Thoracic aorta (tissue), 2 donors: ENCODE data around the gene STIM1. TPM values are rescaled to one million over a fixed set of nuclear protein-coding genes. Genes with fewer than 3 reads are reported as not detected.

Source experiments
- ATAC-seq: fragments of 150-250 bp; one replicate; pipeline ENCODE4 v1.8.0; 2017; ENCODE audit warnings: low read depth; ENCODE audit not compliant: insufficient number of reproducible peaks, low FRiP score
- DNase-seq: peaks from one replicate; pipeline ENCODE4 v3.0.0-alpha.2; 2020; ENCODE audit warnings: low spot score
- H3K27ac ChIP-seq, 2 donors: fragments of 200-600 bp; sonication (generic); 1 replicate in 1 of 2; 2 replicates in 1 of 2; pipeline ENCODE4 v1.5.1; 2016; ENCODE audit warnings: mild to moderate bottlenecking in 2 of 2, moderate library complexity in 2 of 2
- H3K27me3 ChIP-seq: fragments of 200-600 bp; sonication (generic); replicated peaks from 2 replicates; pipeline ENCODE4 v1.6.0; 2016; ENCODE audit warnings: mild to moderate bottlenecking; ENCODE audit not compliant: insufficient read depth
- H3K36me3 ChIP-seq: fragments of 200-600 bp; sonication (generic); one replicate; pipeline ENCODE4 v1.5.1; 2016
- H3K4me1 ChIP-seq, 2 donors: fragments of 200-600 bp; sonication (generic); 1 replicate in 1 of 2; 2 replicates in 1 of 2; pipeline versions ENCODE4 v1.5.1 to v1.6.0; 2016; ENCODE audit warnings: low read depth in 2 of 2, mild to moderate bottlenecking in 1 of 2; ENCODE audit not compliant: control insufficient read depth in 1 of 2
- H3K4me3 ChIP-seq: fragments of 200-600 bp; sonication (generic); 2 replicates; pipeline ENCODE4 v1.5.1; 2016; ENCODE audit warnings: mild to moderate bottlenecking
- H3K9me3 ChIP-seq: fragments of 200-600 bp; sonication (generic); 2 replicates; pipeline ENCODE4 v1.5.1; 2016
- total RNA-seq, 2 donors: library from RNA; depleted of rRNA; stranded (reverse); fragments of >200 nt; gene quantifications; one replicate each; pipeline versions ENCODE4 v1.1.0 to v1.2.3, GENCODE V29; 2016
- TF ChIP-seq, protein P1 (sequence below): fragments of 200-600 bp; sonication (generic); IDR thresholded peaks from one replicate; pipeline ENCODE4 v1.5.1; 2019; ENCODE audit warnings: antibody characterized with exemption

Gene STIM1
- total RNA-seq, 2 donors from 2014 or later, result 53.8 to 63.0 TPM

DNA sequence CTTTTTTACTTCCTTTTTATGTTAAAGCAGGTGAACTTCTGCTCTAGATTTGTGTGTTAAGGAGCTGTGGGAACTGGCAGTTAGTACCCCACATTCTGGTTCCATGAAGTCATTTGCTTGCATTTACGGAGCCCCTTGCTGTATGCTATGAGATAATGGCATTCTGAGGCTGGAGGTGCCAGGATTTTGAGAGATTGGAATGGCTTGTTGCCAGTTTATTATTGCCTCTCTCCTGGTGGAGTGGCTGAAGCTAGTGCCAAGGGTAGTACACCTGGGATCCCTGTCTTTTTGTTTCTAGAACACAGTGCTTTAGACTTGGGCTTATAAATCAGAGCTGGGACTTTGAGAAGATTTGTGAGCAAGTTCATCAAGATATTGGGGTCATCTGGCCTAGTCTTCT is 73.8 kb downstream of the STIM1 start:
- TF ChIP-seq, protein P1, sequence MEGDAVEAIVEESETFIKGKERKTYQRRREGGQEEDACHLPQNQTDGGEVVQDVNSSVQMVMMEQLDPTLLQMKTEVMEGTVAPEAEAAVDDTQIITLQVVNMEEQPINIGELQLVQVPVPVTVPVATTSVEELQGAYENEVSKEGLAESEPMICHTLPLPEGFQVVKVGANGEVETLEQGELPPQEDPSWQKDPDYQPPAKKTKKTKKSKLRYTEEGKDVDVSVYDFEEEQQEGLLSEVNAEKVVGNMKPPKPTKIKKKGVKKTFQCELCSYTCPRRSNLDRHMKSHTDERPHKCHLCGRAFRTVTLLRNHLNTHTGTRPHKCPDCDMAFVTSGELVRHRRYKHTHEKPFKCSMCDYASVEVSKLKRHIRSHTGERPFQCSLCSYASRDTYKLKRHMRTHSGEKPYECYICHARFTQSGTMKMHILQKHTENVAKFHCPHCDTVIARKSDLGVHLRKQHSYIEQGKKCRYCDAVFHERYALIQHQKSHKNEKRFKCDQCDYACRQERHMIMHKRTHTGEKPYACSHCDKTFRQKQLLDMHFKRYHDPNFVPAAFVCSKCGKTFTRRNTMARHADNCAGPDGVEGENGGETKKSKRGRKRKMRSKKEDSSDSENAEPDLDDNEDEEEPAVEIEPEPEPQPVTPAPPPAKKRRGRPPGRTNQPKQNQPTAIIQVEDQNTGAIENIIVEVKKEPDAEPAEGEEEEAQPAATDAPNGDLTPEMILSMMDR, result no peak
- Histone ChIP-seq H3K27me3 (no peaks in the 10 kb centered on the region), H3K27ac (no peak overlapping the region), H3K36me3 (no peaks in the 10 kb centered on the region), H3K4me1 (peaks cover 9 to 14% of the 10 kb centered on the region in 2 donors), H3K4me3 (no peak overlapping the region), H3K9me3 (no peaks in the 10 kb centered on the region)
- no peak for ATAC-seq
- no peak for DNase-seq

DNA sequence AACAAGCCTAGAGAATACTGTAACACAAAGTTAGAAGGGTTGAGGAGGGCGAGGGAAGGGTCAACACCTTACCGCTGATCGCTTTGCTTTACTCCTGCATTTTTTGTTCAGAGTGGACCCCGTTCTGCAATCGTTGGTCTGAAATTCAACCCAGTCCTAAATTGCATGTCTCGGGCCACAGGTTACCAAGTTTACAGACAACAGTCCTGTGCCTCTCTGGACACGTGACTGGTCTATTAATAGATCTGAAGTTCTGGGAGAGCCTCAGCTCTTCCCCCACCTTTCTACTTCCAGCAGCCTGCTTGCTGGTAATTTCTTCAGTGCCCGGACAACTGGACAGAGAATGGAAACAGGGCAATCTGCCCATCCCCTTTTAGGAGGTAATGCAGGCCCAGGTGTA is 74.2 kb downstream of the STIM1 start:
- Histone ChIP-seq H3K4me3 (no peak overlapping the region), H3K27ac (no peak overlapping the region), H3K4me1 (peaks cover 7 to 18% of the 10 kb centered on the region in 2 donors), H3K9me3 (no peaks in the 10 kb centered on the region), H3K27me3 (no peaks in the 10 kb centered on the region), H3K36me3 (no peaks in the 10 kb centered on the region)
- DNase-seq (no peak), ATAC-seq (no peak)
- TF ChIP-seq, protein P1, result no peak

DNA sequence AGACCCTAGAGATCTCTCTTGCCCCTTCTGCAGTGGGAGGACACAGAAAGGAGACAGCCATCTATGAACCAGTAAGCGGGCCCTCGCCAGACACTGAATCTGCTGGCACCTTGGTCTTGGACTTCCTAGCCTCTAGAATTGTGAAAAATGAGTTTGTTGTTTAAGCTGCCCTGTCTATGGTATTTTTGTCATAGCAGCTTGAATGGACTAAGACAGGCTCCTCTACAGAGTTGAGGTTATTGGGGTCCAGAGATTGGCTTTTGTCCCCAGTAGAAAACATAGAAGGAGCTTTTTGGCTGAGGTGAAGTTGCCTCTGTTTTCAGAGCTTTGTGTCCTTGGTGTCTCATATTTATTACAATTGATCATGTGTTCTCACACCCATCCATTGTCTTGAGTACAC is 77.2 kb downstream of the STIM1 start:
- no peaks in the 10 kb centered on the region for H3K36me3 ChIP-seq
- no peaks in the 10 kb centered on the region for H3K27me3 ChIP-seq
- ATAC-seq (no peak), DNase-seq (no peak)
- H3K4me3 ChIP-seq, result no peak overlapping the region
- H3K4me1 ChIP-seq, result peaks cover 6 to 30% of the 10 kb centered on the region in 2 donors
- no peaks in the 10 kb centered on the region for H3K9me3 ChIP-seq
- no peak overlapping the region for H3K27ac ChIP-seq
- TF ChIP-seq, protein P1, result no peak

DNA sequence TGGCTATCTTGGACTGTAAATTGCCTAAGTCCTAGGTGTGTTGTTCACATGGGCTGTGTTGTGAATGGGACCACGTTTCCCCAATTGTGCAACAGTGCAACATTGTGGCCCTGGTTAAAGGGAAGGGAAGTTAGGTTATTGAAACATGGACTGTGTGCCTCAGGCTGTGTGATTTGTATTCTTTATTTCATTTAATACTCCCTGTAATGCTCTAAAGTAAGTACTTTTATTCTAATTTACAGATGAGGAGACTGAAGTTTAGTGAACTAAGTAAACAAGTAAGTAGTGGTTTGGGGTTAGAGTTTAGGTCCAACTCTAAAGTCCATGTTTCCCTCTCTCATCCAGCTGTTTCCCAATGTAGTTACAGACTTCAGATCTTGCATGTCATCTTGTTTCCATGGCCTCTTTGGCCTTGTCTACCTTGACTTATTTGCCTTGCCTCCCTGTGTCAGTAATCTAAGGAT is 77.7 kb downstream of the STIM1 start:
- no peak overlapping the region for H3K27ac ChIP-seq
- no peak for DNase-seq

DNA sequence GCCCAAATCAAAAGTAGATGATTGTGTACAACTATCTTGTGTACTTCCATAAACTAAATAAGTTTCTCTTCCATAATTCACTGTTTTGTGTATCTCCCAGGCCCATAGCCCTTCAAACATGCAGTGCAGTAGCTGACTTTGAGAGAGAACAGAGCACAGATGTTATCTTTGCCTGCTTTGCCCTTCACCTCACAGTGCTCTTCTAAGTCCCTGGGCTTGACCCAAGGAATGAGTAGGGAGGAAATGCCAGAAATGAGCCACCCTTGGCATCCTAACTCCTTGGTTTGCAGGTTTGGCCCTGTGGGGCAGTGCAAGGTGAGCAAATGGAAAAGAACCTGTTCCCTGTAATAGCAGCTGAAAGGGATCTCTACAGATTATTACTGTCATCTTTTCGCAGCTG is 79.2 kb downstream of the STIM1 start:
- no peak overlapping the region for H3K4me3 ChIP-seq
- ATAC-seq (no peak), DNase-seq (no peak)
- H3K36me3 ChIP-seq, result no peaks in the 10 kb centered on the region
- no peak overlapping the region for H3K27ac ChIP-seq
- no peaks in the 10 kb centered on the region for H3K27me3 ChIP-seq
- H3K9me3 ChIP-seq, result no peaks in the 10 kb centered on the region
- H3K4me1 ChIP-seq, result peaks cover 12 to 40% of the 10 kb centered on the region in 2 donors
- TF ChIP-seq, protein P1, result no peak

More for the DNA sequence above, 77.7 kb downstream of the STIM1 start:
- Histone ChIP-seq H3K36me3 (no peaks in the 10 kb centered on the region), H3K4me3 (no peak overlapping the region), H3K27me3 (no peaks in the 10 kb centered on the region), H3K4me1 (peaks cover 6 to 35% of the 10 kb centered on the region in 2 donors), H3K9me3 (no peaks in the 10 kb centered on the region)
- no peak for ATAC-seq
- TF ChIP-seq, protein P1, result no peak
